Neural progenitor cell (in vitro differentiated cells): ENCODE results near the gene TPST1.
"Not testable (repeated sequence)": the region's sequence is repeated elsewhere in the genome, so short reads cannot be mapped to it uniquely, and the experiment has no call there.

Experiments
- CTCF ChIP-seq: fragments of 200-600 bp; sonication (generic); IDR thresholded peaks from 2 replicates; pipeline ENCODE4 v1.5.1; 2017; ENCODE audit warnings: antibody characterized with exemption, mild to moderate bottlenecking
- EZH2 ChIP-seq: fragments of 200-600 bp; sonication (generic); IDR thresholded peaks from 2 replicates; pipeline ENCODE4 v1.6.1; 2017; ENCODE audit warnings: antibody characterized with exemption, mild to moderate bottlenecking, moderate library complexity

GRCh38 chr7:66401126-66401525 lies 196.0 kb downstream of the TPST1 start:
- not testable (repeated sequence) for TF ChIP-seq CTCF, EZH2
